Dedifferentiated amniotic fluid mesenchymal stem cell (primary cell): Measurements from ENCODE around the gene WTIP.
"Not testable (repeated sequence)": the region's sequence is repeated elsewhere in the genome, so short reads cannot be mapped to it uniquely, and the experiment has no call there.

Source experiments
- DNase-seq: peaks from one replicate; pipeline ENCODE4 v3.0.0-alpha.2; 2016; ENCODE audit errors: extremely low spot score

The WTIP gene

DNA sequence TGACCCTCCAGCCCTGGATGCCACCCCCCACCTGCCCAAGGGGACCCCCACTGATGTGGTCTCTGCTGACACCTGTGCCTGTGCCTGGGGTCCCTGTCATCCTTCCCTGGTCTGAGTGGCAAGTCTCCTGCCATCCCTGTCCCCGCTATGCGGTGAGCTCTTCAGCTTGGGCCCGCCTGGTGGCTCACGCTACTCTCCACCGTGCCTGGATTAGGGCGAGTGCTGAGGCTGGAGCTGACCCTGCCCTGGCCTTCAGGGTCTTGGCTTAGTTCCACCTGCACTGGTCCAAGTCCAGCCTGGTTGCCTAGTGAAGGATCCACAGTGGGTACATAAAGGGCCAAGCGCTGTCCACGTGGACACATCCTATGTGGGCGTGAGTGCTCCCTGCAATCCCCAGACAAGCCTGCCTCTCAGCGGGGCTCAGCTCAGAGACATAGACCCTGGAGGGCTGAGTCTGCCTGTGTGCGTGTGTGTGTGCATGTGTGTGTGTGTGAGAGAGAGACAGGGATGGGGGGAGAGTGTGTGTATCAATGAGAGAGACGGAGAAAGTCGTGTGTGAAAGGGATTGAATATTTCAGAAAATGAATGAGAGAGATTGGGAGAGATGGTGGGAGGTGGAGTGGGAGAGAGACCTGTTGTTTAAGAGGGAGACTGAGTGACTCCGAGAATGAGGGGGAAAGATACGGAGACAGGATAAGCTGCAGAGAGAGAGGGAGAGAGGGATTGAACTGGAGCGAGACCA is 22.1 kb downstream of the WTIP start:
- no peak for DNase-seq

DNA sequence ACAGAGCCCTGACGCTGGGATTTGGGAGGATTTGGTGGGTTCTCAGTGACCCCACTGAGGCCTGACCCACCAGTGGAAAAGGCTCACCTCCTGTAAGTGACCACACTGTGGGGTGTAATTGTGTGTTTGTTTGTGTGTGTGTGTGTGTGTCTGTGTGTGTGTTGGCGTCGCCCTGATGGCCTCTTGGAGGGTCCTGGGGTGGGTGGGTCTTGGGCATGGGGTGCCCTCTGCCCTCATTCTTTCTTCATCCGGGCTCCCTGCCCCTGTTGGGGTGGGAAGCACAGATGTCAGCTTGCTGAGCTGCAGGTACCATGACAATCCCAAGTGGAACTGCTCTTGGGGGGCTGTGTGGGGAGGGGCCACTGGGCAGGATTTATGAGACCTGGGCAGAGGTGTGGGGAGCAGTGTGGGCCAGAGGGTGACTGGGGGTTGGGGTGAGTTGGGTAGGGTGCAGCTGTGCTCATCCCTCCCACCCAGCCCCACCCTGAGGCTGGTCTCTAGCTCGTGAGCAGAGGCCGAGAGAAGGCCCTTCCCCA is 22.8 kb downstream of the WTIP start:
- DNase-seq, result no peak

DNA sequence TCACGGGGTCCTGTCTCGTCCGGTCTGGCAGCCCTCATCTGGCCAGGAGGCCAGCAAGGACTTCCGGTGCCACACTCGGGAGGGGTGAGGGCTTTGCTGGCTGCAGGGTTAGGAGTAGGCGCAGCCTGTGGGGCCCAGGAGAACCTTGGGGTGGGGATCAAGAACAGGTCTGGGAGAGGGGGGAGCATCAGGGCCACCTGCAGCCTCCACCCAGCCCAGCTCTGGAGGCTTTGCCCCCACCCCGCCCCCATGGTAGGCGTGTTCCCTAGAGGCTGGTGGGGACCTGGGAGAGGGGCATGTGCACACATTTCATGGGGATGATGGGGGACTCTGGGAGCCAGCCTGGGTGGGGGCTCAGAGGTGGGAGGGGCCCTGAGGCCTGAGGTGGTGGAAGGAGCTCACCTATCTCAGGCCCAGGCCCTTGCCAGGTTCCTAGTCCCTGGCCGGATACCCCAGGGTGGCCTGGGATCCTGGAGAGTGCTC is 23.3 kb downstream of the WTIP start:
- DNase-seq, result no peak

- DNase-seq, result no peak
These were observed 23.9 kb downstream of the WTIP start for GRCh38 chr19:34505321-34506025.

DNA sequence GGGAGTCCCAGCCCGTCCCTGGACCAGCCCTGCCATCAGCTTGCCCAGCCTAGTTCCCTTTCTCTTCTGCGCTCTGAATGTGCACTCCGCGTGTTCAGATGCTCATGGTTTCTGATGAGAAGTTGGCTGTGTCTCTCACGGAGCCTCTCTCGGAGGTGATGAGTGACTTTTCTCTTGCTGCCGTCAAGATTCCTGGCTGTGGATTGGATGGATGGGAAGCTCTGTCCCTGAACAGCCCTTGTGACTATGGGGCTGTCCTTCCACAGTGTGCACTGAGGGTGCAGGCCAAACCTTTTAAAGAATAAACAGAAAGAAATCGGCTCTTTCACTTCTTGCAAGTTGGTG is 24.4 kb downstream of the WTIP start:
- DNase-seq, result no peak

GRCh38 chr19:34507414-34508067 is 26.0 kb downstream of the WTIP start:
- DNase-seq, result no peak

GRCh38 chr19:34508540-34508939 is 27.0 kb downstream of the WTIP start:
- DNase-seq, result no peak

DNA sequence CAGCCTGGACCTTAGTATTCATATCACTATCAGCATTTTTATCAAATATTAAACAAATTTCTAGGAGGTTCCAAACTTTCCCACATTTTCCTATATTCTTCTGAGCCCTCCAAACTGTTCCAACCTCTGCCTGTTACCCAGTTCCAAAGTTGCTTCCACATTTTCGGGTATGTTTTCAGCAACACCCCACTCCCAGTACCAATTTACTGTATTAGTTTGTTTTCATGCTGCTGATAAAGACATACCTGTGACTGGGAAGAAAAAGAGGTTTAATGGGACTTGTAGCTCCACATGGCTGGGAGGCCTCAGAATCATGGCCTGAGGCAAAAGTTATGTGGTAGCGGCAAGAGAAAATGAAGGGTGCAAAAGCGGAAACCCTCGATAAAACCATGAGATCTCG is 29.3 kb downstream of the WTIP start:
- not testable (repeated sequence) for DNase-seq

DNA sequence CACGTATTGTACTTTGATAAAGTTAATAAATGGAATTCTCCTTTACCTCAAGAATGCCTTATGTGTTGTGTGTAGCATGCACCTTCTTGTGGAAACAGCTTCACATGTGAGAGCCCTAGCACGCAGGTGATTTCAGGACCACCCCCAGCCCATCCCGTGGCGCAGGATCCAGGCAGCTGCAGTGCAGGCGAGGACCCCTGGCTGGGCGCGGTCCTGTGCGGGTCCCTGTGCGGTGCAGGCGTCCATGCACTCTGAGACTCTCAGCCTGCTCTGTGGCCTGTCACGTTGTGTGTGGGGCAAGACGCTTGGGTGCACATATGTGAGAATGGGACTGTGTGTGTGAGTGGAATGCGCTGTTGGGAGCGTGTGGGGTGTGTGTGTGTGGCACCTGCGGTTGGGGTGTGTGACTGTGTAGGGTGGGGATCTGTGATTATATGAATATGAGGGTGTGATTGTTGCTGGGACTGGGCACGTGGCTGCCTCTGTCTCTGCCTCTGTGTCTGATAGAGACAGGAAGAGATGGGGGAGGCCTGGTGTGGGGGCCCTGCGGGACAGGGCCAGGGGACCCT is 30.8 kb downstream of the WTIP start:
- DNase-seq, result no peak

DNA sequence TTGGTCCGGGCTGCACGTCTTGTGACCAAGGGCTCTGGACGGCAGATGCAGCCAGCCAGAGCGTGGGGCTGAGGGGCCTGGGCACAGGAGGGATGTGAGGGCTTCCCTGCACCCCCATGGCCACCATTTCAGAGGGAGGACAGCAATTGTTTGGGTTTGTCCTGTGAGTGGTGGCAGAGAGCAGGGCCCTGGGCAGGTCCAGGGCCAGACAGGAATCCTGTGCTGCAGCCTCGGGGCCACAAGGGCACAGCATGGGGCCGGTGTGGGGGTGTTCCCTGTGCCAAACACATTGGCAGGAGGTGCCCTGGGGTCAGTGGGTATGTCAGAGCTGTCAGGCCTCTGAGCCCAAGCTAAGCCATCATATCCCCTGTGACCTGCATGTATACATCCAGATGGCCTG is 32.2 kb downstream of the WTIP start:
- no peak for DNase-seq

GRCh38 chr19:34519602-34520001 is 38.0 kb downstream of the WTIP start:
- no peak for DNase-seq

GRCh38 chr19:34523408-34523807 is 41.9 kb downstream of the WTIP start:
- DNase-seq, result no peak

GRCh38 chr19:34525001-34525400 is 43.4 kb downstream of the WTIP start:
- no peak for DNase-seq

DNA sequence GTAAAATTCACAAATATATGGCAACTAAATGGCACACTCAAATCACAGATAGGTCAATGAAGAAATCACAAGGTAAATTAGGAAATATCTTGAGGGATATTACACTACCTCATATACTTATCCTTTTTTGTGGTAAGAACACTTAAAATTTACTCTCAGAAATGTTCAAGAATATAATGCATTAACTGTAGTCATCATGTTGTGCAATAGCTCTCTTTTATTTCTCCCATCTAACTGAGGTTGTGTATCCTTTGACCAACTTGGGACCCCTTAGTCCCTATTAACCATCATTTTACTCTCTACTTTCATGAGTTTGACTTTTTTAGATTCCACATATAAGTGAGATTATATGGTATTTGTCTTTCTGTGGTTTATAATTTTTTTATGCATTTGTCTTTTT is 52.6 kb downstream of the WTIP start:
- no peak for DNase-seq

- DNase-seq, result no peak
These were observed 57.8 kb downstream of the WTIP start for GRCh38 chr19:34539396-34539795.

- no peak for DNase-seq
These were observed 59.4 kb downstream of the WTIP start for GRCh38 chr19:34540811-34541557.

GRCh38 chr19:34549833-34550232 is 68.3 kb downstream of the WTIP start:
- no peak for DNase-seq

- DNase-seq, result no peak
These were observed 73.9 kb downstream of the WTIP start for GRCh38 chr19:34555447-34555846.

DNA sequence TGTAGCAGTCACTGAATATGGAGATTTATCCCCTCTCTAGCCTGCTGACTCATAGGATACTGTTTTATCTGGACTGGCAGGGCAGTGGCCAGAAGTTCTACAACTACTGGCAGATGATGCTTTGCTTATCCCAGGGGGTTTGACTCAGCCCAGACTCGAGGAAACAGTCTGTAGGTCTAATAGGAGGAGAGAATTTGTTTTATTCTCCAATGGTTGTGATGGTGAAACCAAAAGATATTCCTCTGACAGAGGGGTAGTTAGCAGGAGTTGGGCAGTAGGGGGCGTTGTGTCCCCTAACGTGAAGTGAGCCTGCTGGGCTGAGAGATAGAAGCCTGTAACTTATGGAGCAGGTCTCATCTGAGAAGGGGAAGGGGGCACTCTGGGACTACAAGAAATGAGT is 74.9 kb downstream of the WTIP start:
- no peak for DNase-seq

DNA sequence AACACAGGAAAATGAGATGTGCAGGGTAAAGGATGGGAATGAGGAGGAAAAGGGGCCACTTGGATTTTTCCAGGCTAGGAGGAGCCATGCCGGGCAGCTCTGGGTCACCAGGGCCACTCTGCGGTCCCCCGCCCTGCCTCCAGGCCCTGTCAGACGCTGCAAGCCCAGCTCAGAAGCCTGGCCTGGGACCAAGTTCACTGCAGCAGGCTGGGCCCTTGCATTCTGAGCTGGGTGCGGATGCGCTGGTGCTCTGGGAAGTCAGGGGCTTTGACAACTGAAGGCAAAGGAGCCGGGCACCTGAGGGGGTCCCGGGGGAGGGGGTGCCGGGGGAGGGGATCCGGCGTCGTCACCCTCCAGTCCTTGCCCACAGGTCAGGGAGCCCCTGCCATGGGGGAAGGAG is 77.5 kb downstream of the WTIP start:
- no peak for DNase-seq

GRCh38 chr19:34560229-34560628 is 78.7 kb downstream of the WTIP start:
- no peak for DNase-seq
